K562 (cell line): ENCODE results near the gene TAF10. TPM values are rescaled to one million over a fixed set of nuclear protein-coding genes. Genes with fewer than 3 reads are reported as not detected.
A peak's percentile ranks its signal among the peaks of the same experiment; 100 is the strongest.

Source experiments
- BHLHE40 ChIP-seq: IDR thresholded peaks from 2 replicates; pipeline ENCODE4 v1.6.1; 2011; ENCODE audit warnings: low read length, improper control_type of control experiment
- ETV5 ChIP-seq: sonication (generic); formaldehyde crosslinking; IDR thresholded peaks from 2 replicates; pipeline ENCODE4 v1.4.0; 2020; ENCODE audit warnings: low read depth, mild to moderate bottlenecking, missing genetic modification reagents
- FOS ChIP-seq: IDR thresholded peaks from 3 replicates; pipeline ENCODE4 v1.6.1; 2011; ENCODE audit not compliant: insufficient read length; ENCODE audit errors: extremely low read depth
- HDGF ChIP-seq: fragments of 450-650 bp; IDR thresholded peaks from 2 replicates; pipeline ENCODE4 v1.6.1; 2016
- HMGXB4 ChIP-seq: sonication (generic); formaldehyde crosslinking; IDR thresholded peaks from 2 replicates; pipeline ENCODE4 v1.8.1; 2023; ENCODE audit warnings: mild to moderate bottlenecking, missing genetic modification reagents
- NFATC3 ChIP-seq: fragments of 450-650 bp; IDR thresholded peaks from 2 replicates; pipeline ENCODE4 v1.6.1; 2017; ENCODE audit warnings: mild to moderate bottlenecking
- NFIC ChIP-seq: fragments of 450-650 bp; IDR thresholded peaks from 2 replicates; pipeline ENCODE4 v1.6.1; 2017; ENCODE audit warnings: mild to moderate bottlenecking, inconsistent platforms
- NR3C1 ChIP-seq: sonication (generic); formaldehyde crosslinking; IDR thresholded peaks from 2 replicates; pipeline ENCODE4 v1.8.1; 2022; ENCODE audit warnings: missing genetic modification reagents
- RBM39 ChIP-seq: fragments of 200-400 bp; formaldehyde crosslinking; optimal IDR thresholded peaks from 2 replicates; pipeline ENCODE3; 2018; ENCODE audit warnings: low read depth, low read length
- REST ChIP-seq, 2 experiments: fragments of 450-650 bp; formaldehyde crosslinking in 1 of 2; IDR thresholded peaks; 2 replicates each; pipeline versions ENCODE4 v1.4.0 to v1.6.1; 2014 to 2020; ENCODE audit warnings: mild to moderate bottlenecking in 2 of 2, borderline replicate concordance in 1 of 2, low read depth in 1 of 2
- TBL1XR1 ChIP-seq, 2 experiments: IDR thresholded peaks; 2 replicates each; pipeline ENCODE4 v1.6.1; 2012; ENCODE audit warnings: improper control_type of control experiment in 2 of 2, low read length in 2 of 2, mild to moderate bottlenecking in 1 of 2
- TEAD1 ChIP-seq, 2 experiments: fragments of 450-650 bp in 1 of 2; sonication (generic) in 1 of 2; formaldehyde crosslinking; IDR thresholded peaks; 2 replicates each; pipeline versions ENCODE4 v1.4.0 to v1.8.0; 2020 to 2022; ENCODE audit warnings: mild to moderate bottlenecking in 2 of 2, missing genetic modification reagents in 1 of 2
- TFAM ChIP-seq: fragments of 250-450 bp; sonication (Bioruptor Pico); conservative IDR thresholded peaks from 2 replicates; pipeline ENCODE4 v1.5.0; 2021; ENCODE audit warnings: mild to moderate bottlenecking, moderate library complexity
- ZBTB7A ChIP-seq: IDR thresholded peaks from 2 replicates; pipeline ENCODE4 v1.6.1; 2011; ENCODE audit warnings: low read depth, mild to moderate bottlenecking, low read length, moderate library complexity, borderline replicate concordance; ENCODE audit not compliant: control insufficient read depth
- ZNF639 ChIP-seq, 2 experiments: fragments of 200-800 bp in 1 of 2; sonication (Bioruptor generic) in 1 of 2; sonication (generic) in 1 of 2; formaldehyde crosslinking in 1 of 2; IDR thresholded peaks in 1 of 2; conservative IDR thresholded peaks in 1 of 2; 2 replicates each; pipeline versions ENCODE4 v1.5.0 to v1.6.1; 2016 to 2020; ENCODE audit warnings: missing compliant biosample characterization in 1 of 2, missing genetic modification characterization in 1 of 2, missing genetic modification reagents in 1 of 2
- polyA plus RNA-seq, 8 experiments: library from polyadenylated mRNA; depleted of rRNA in 4 of 8; stranded (reverse) in 5 of 8; unstranded in 3 of 8; fragments of >200 nt; fragmentation: Nextera tagmentation in 2 of 8; fragmentation: Illumina TruSeq in 1 of 8; extraction: Ambion mirVana in 2 of 8; extraction: Trizol in 1 of 8; gene quantifications; 2 replicates each; pipeline versions ENCODE4 v1.2.1 to v1.2.3, GENCODE V29; 2011 to 2014; ENCODE audit warnings: inconsistent platforms in 1 of 8, missing spikeins in 1 of 8
- total RNA-seq, 7 experiments: library from RNA; depleted of rRNA in 6 of 7; stranded (reverse); fragments of >200 nt in 6 of 7; fragmentation: Illumina TruSeq in 2 of 7; extraction: Trizol in 2 of 7; gene quantifications; 2 replicates each; pipeline versions ENCODE4 v1.2.1 to v1.2.3, GENCODE V29; 2011 to 2021; ENCODE audit warnings: low replicate concordance in 1 of 7

Gene TAF10
- total and polyA plus RNA-seq, 9 of the 15 experiments (the other 6 are each of a cell fraction or from before 2014, with no cell fraction given): 19.5 to 197 (median 121) TPM

- TF ChIP-seq ZBTB7A (no peak; the same call in 1 of the 2 replicates), NFIC (peak; percentile 35; the same call in 1 of the 2 replicates), TFAM (CRISPR knock-in tag) (no peak), ZNF639 (CRISPR knock-in tag; conservative IDR thresholded peaks at IDR 0.05 in 1 of 2, IDR thresholded peaks at IDR 0.05 in 1 of 2) (no peak), RBM39 (no peak), FOS (peak; percentile 55), TEAD1 (CRISPR knock-in tag; IDR thresholded peaks at IDR 0.05) (no peak), NR3C1 (no peak), ETV5 (0 out of 2 replicates have a peak, but pooled peaks have one; percentile 35), HMGXB4 (no peak), NFATC3 (no peak), REST (IDR thresholded peaks at IDR 0.05; ENCODE audit: borderline replicate concordance) (0 out of 2 replicates have a peak, but pooled peaks have one; percentile 10), REST (CRISPR knock-in tag; IDR thresholded peaks at IDR 0.05; ENCODE audit: low read depth) (no peak), BHLHE40 (peak; percentile 36; the same call in 1 of the 2 replicates), HDGF (peak; percentile 68; the same call in 1 of the 2 replicates), TBL1XR1 (IDR thresholded peaks at IDR 0.05; ENCODE audit: low read length in 2 of 2) (no peak)
Observed at GRCh38 chr11:6650980-6651379, 39.0 kb upstream of the TAF10 start (continued).
